ENCODE results near the gene OR8B4.
"Not testable (repeated sequence)": the region's sequence is repeated elsewhere in the genome, so short reads cannot be mapped to it uniquely, and the experiment has no call there.

Gene OR8B4

GRCh38 chr11:124424384-124424921 lies at the start of gene OR8B4:
TSS of gene OR8B4 (minus strand) at chr11:124424871. CDS start at chr11:124424871, 0 bp downstream.
- DNase-seq (ENCODE audit: low read depth, low spot score): no peak

GRCh38 chr11:124474079-124474478 lies 49.4 kb upstream of the OR8B4 start:
- no peak for DNase-seq (ENCODE audit: low read depth, low spot score)

- DNase-seq (ENCODE audit: low read depth, low spot score): no peak
Observed at GRCh38 chr11:124473476-124473875, 48.8 kb upstream of the OR8B4 start.

GRCh38 chr11:124470561-124471227 lies 46.0 kb upstream of the OR8B4 start:
- no peak for DNase-seq (ENCODE audit: low read depth, low spot score)

GRCh38 chr11:124467381-124467927 lies 42.8 kb upstream of the OR8B4 start:
- DNase-seq (ENCODE audit: low read depth, low spot score): no peak

- no peak for DNase-seq (ENCODE audit: low read depth, low spot score)
Observed at GRCh38 chr11:124465368-124465767, 40.7 kb upstream of the OR8B4 start.

GRCh38 chr11:124463990-124464389 lies 39.3 kb upstream of the OR8B4 start:
- no peak for DNase-seq (ENCODE audit: low read depth, low spot score)

- DNase-seq (ENCODE audit: low read depth, low spot score): no peak
Observed at GRCh38 chr11:124463324-124463723, 38.7 kb upstream of the OR8B4 start.

GRCh38 chr11:124460459-124460858 lies 35.8 kb upstream of the OR8B4 start:
- DNase-seq (ENCODE audit: low read depth, low spot score): no peak

- DNase-seq (ENCODE audit: low read depth, low spot score): not testable (repeated sequence)
Observed at GRCh38 chr11:124459379-124459778, 34.7 kb upstream of the OR8B4 start.

- no peak for DNase-seq (ENCODE audit: low read depth, low spot score)
Observed at GRCh38 chr11:124454552-124454951, 29.9 kb upstream of the OR8B4 start.

GRCh38 chr11:124446916-124447315 lies 22.2 kb upstream of the OR8B4 start:
- DNase-seq (ENCODE audit: low read depth, low spot score): no peak

GRCh38 chr11:124445646-124446150 lies 21.0 kb upstream of the OR8B4 start, which contains the start of gene OR8B8:
TSS of gene OR8B8 (minus strand) at chr11:124445696. CDS start at chr11:124441085, 4,611 bp downstream.
- DNase-seq (ENCODE audit: low read depth, low spot score): no peak

GRCh38 chr11:124442847-124443246 lies 18.2 kb upstream of the OR8B4 start:
- no peak for DNase-seq (ENCODE audit: low read depth, low spot score)

- no peak for DNase-seq (ENCODE audit: low read depth, low spot score)
Observed at GRCh38 chr11:124442442-124442841, 17.8 kb upstream of the OR8B4 start.

- DNase-seq (ENCODE audit: low read depth, low spot score): no peak
Observed at GRCh38 chr11:124441519-124441918, 16.8 kb upstream of the OR8B4 start.

- DNase-seq (ENCODE audit: low read depth, low spot score): no peak
Observed at GRCh38 chr11:124441081-124441480, 16.4 kb upstream of the OR8B4 start.

GRCh38 chr11:124440608-124441007 lies 15.9 kb upstream of the OR8B4 start:
- no peak for DNase-seq (ENCODE audit: low read depth, low spot score)

GRCh38 chr11:124434699-124435098 lies 10.0 kb upstream of the OR8B4 start:
- DNase-seq (ENCODE audit: low read depth, low spot score): no peak

- no peak for DNase-seq (ENCODE audit: low read depth, low spot score)
Observed at GRCh38 chr11:124429599-124429998, 4.9 kb upstream of the OR8B4 start.

- DNase-seq (ENCODE audit: low read depth, low spot score): no peak
Observed at GRCh38 chr11:124421043-124421442, 3.6 kb downstream of the OR8B4 start.

GRCh38 chr11:124415356-124415923 lies 9.2 kb downstream of the OR8B4 start:
- peak; percentile 10 for DNase-seq (ENCODE audit: low read depth, low spot score)

- DNase-seq (ENCODE audit: low read depth, low spot score): no peak
Observed at GRCh38 chr11:124409906-124410305, 14.8 kb downstream of the OR8B4 start.
